WTC11 (cell line): ENCODE data around the gene RDH8. TPM values are rescaled to one million over a fixed set of nuclear protein-coding genes. Genes with fewer than 3 reads are reported as not detected.

Experiments
- ATAC-seq: fragments of 200-7000 bp; cut with Tn5 transposase; 2 replicates; pipeline ENCODE4 v1.10.0; 2021; ENCODE audit warnings: mild to moderate bottlenecking, moderate library complexity
- CTCF ChIA-PET: fragments of 300-600 bp; sonication (Branson Sonifier 250); formaldehyde crosslinking; loops from one replicate; lab custom pipeline; 2021; ENCODE audit warnings: antibody characterized with exemption; lab: Charles Lee
- POLR2A ChIA-PET: fragments of 350-600 bp; sonication (Branson Sonifier 250); formaldehyde crosslinking; loops from one replicate; lab custom pipeline; 2021; ENCODE audit warnings: antibody characterized with exemption; lab: Charles Lee
- DNase-seq: peaks from one replicate; pipeline ENCODE4 v3.0.0; 2021; ENCODE audit warnings: low spot score
- H3K27ac Mint-ChIP-seq: 2 replicates; pipeline ENCODE4 v1.8.0; 2021; ENCODE audit warnings: mixed read lengths
- H3K27me3 Mint-ChIP-seq: 2 replicates; pipeline ENCODE4 v1.8.0; 2021; ENCODE audit warnings: low read depth, mild to moderate bottlenecking, moderate library complexity, mixed read lengths
- H3K36me3 Mint-ChIP-seq: 2 replicates; pipeline ENCODE4 v1.8.0; 2021; ENCODE audit warnings: mixed read lengths
- H3K4me1 Mint-ChIP-seq: 2 replicates; pipeline ENCODE4 v1.8.0; 2022; ENCODE audit warnings: mixed read lengths
- H3K4me3 Mint-ChIP-seq: 2 replicates; pipeline ENCODE4 v1.8.0; 2021; ENCODE audit warnings: mild to moderate bottlenecking, moderate library complexity, mixed read lengths
- H3K9me3 Mint-ChIP-seq: 2 replicates; pipeline ENCODE4 v1.8.0; 2021; ENCODE audit warnings: mixed read lengths
- FOXJ3 ChIP-seq: sonication (generic); formaldehyde crosslinking; IDR thresholded peaks from 2 replicates; pipeline ENCODE4 v1.9.0; 2021; ENCODE audit warnings: missing genetic modification reagents, mild to moderate bottlenecking, borderline replicate concordance
- FOXK1 ChIP-seq: sonication (generic); formaldehyde crosslinking; IDR thresholded peaks from 2 replicates; pipeline ENCODE4 v1.8.0; 2022; ENCODE audit warnings: mild to moderate bottlenecking, moderate library complexity, missing genetic modification reagents
- KAT7 ChIP-seq: sonication (generic); formaldehyde crosslinking; IDR thresholded peaks from 2 replicates; pipeline ENCODE4 v1.8.1; 2023; ENCODE audit warnings: missing genetic modification reagents, mild to moderate bottlenecking, borderline replicate concordance
- NFATC4 ChIP-seq: fragments of 250-450 bp; sonication (Bioruptor Pico); IDR thresholded peaks from 2 replicates; pipeline ENCODE4 v1.9.0; 2021; ENCODE audit warnings: mild to moderate bottlenecking
- NR1H2 ChIP-seq: sonication (generic); formaldehyde crosslinking; IDR thresholded peaks from 2 replicates; pipeline ENCODE4 v1.9.0; 2021; ENCODE audit warnings: mild to moderate bottlenecking, moderate library complexity, missing genetic modification reagents
- ZNF138 ChIP-seq: sonication (generic); formaldehyde crosslinking; conservative IDR thresholded peaks from 2 replicates; pipeline ENCODE4 v1.8.1; 2022; ENCODE audit warnings: mild to moderate bottlenecking, moderate library complexity, missing genetic modification reagents
- ZNF219 ChIP-seq: sonication (generic); formaldehyde crosslinking; IDR thresholded peaks from 2 replicates; pipeline ENCODE4 v1.8.0; 2023; ENCODE audit warnings: missing genetic modification reagents, mild to moderate bottlenecking, borderline replicate concordance
- total RNA-seq: library from RNA; stranded (reverse); gene quantifications from 3 replicates; pipeline ENCODE4 v1.2.3, GENCODE V29; 2021
- TF ChIP-seq, protein P1 (sequence below): sonication (generic); formaldehyde crosslinking; IDR thresholded peaks from 2 replicates; pipeline ENCODE4 v1.8.1; 2023; ENCODE audit warnings: mild to moderate bottlenecking, moderate library complexity, missing genetic modification reagents
- TF ChIP-seq, protein P2 (sequence below): fragments of 250-450 bp; sonication (Bioruptor Pico); IDR thresholded peaks from 2 replicates; pipeline ENCODE4 v1.9.0; 2021; ENCODE audit warnings: moderate library complexity, mild to moderate bottlenecking, inconsistent platforms, borderline replicate concordance
- TF ChIP-seq, protein P3 (sequence below): fragments of 250-450 bp; sonication (Bioruptor Pico); IDR thresholded peaks from 2 replicates; pipeline ENCODE4 v1.9.0; 2021; ENCODE audit warnings: mild to moderate bottlenecking, borderline replicate concordance
- TF ChIP-seq, protein P4 (sequence below): sonication (generic); formaldehyde crosslinking; IDR thresholded peaks from 2 replicates; pipeline ENCODE4 v1.8.0; 2023; ENCODE audit warnings: mild to moderate bottlenecking, missing genetic modification reagents
- TF ChIP-seq, protein P5 (sequence below): sonication (generic); formaldehyde crosslinking; IDR thresholded peaks from 2 replicates; pipeline ENCODE4 v1.8.1; 2023; ENCODE audit warnings: mild to moderate bottlenecking, missing genetic modification reagents
- TF ChIP-seq, protein P6 (sequence below): fragments of 250-450 bp; sonication (Bioruptor Pico); IDR thresholded peaks from 2 replicates; pipeline ENCODE4 v1.9.0; 2021; ENCODE audit warnings: mild to moderate bottlenecking

RDH8 gene
- total RNA-seq, 1 experiment from 2014 or later, result not detected

DNA sequence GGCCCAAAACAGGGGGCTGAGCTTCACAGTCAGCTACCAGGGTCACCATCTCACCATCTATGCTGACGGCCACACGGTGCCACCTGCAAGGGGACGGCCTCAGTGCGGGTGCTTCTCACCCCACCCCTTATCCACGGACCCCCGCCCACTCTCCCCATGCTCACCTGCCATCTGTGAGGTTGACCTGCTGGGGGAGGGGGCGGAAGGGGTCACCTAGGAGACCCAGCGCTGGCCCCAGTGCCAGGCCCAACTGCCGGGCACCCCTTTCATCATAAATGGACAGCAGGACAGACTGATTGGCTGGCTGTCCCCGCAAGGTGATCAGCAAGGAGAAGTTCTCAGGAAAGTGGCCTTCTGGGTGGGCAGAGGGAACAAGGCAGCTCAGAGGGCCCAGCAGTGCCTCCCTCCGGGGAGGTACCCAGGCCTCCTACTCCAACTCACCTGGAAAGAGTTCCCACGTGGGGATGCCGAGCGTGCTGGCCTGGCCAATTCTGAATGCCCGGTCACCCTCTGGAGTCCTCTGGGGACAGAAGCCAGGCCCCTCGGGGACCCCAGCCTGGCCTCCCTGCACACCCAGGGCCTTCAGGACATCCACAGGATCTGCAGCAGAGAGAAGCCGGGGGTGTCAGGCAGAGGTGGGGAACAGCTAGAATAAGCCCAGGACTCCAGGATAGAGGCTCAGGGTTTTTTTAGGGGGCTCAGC lies 7.5 kb upstream of the RDH8 start:
- Mint-ChIP-seq H3K36me3 (no peaks in the 10 kb centered on the region), H3K4me3 (no peak overlapping the region), H3K4me1 (peaks cover 10% of the 10 kb centered on the region), H3K27ac (no peak overlapping the region), H3K9me3 (no peaks in the 10 kb centered on the region), H3K27me3 (peaks cover 39% of the 10 kb centered on the region)
- ChIA-PET POLR2A (no interaction called here), CTCF (interaction anchor here (0.6 kb wide), 2 partner anchors 20 to 22 kb away, joined by 3 read pairs; no protein-coding TSS in a partner anchor)
- no peak for ATAC-seq
- DNase-seq, result no peak
- no peak for TF ChIP-seq FOXJ3 (CRISPR knock-in tag)
- TF ChIP-seq ZNF219 (CRISPR knock-in tag), result no peak
- TF ChIP-seq, protein P1, sequence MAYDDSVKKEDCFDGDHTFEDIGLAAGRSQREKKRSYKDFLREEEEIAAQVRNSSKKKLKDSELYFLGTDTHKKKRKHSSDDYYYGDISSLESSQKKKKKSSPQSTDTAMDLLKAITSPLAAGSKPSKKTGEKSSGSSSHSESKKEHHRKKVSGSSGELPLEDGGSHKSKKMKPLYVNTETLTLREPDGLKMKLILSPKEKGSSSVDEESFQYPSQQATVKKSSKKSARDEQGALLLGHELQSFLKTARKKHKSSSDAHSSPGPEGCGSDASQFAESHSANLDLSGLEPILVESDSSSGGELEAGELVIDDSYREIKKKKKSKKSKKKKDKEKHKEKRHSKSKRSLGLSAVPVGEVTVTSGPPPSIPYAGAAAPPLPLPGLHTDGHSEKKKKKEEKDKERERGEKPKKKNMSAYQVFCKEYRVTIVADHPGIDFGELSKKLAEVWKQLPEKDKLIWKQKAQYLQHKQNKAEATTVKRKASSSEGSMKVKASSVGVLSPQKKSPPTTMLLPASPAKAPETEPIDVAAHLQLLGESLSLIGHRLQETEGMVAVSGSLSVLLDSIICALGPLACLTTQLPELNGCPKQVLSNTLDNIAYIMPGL, result no peak
- no peak for TF ChIP-seq NR1H2 (CRISPR knock-in tag)
- TF ChIP-seq ZNF138 (CRISPR knock-in tag), result no peak
- TF ChIP-seq, protein P2, sequence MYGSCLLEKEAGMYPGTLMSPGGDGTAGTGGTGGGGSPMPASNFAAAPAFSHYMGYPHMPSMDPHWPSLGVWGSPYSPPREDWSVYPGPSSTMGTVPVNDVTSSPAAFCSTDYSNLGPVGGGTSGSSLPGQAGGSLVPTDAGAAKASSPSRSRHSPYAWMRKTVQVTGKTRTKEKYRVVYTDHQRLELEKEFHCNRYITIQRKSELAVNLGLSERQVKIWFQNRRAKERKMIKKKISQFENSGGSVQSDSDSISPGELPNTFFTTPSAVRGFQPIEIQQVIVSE (CRISPR knock-in tag), result no peak
- TF ChIP-seq NFATC4 (CRISPR knock-in tag), result no peak
- TF ChIP-seq, protein P3, sequence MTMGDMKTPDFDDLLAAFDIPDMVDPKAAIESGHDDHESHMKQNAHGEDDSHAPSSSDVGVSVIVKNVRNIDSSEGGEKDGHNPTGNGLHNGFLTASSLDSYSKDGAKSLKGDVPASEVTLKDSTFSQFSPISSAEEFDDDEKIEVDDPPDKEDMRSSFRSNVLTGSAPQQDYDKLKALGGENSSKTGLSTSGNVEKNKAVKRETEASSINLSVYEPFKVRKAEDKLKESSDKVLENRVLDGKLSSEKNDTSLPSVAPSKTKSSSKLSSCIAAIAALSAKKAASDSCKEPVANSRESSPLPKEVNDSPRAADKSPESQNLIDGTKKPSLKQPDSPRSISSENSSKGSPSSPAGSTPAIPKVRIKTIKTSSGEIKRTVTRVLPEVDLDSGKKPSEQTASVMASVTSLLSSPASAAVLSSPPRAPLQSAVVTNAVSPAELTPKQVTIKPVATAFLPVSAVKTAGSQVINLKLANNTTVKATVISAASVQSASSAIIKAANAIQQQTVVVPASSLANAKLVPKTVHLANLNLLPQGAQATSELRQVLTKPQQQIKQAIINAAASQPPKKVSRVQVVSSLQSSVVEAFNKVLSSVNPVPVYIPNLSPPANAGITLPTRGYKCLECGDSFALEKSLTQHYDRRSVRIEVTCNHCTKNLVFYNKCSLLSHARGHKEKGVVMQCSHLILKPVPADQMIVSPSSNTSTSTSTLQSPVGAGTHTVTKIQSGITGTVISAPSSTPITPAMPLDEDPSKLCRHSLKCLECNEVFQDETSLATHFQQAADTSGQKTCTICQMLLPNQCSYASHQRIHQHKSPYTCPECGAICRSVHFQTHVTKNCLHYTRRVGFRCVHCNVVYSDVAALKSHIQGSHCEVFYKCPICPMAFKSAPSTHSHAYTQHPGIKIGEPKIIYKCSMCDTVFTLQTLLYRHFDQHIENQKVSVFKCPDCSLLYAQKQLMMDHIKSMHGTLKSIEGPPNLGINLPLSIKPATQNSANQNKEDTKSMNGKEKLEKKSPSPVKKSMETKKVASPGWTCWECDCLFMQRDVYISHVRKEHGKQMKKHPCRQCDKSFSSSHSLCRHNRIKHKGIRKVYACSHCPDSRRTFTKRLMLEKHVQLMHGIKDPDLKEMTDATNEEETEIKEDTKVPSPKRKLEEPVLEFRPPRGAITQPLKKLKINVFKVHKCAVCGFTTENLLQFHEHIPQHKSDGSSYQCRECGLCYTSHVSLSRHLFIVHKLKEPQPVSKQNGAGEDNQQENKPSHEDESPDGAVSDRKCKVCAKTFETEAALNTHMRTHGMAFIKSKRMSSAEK, result no peak
- no peak for TF ChIP-seq FOXK1
- TF ChIP-seq, protein P4, sequence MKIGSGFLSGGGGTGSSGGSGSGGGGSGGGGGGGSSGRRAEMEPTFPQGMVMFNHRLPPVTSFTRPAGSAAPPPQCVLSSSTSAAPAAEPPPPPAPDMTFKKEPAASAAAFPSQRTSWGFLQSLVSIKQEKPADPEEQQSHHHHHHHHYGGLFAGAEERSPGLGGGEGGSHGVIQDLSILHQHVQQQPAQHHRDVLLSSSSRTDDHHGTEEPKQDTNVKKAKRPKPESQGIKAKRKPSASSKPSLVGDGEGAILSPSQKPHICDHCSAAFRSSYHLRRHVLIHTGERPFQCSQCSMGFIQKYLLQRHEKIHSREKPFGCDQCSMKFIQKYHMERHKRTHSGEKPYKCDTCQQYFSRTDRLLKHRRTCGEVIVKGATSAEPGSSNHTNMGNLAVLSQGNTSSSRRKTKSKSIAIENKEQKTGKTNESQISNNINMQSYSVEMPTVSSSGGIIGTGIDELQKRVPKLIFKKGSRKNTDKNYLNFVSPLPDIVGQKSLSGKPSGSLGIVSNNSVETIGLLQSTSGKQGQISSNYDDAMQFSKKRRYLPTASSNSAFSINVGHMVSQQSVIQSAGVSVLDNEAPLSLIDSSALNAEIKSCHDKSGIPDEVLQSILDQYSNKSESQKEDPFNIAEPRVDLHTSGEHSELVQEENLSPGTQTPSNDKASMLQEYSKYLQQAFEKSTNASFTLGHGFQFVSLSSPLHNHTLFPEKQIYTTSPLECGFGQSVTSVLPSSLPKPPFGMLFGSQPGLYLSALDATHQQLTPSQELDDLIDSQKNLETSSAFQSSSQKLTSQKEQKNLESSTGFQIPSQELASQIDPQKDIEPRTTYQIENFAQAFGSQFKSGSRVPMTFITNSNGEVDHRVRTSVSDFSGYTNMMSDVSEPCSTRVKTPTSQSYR, result no peak
- TF ChIP-seq KAT7 (CRISPR knock-in tag), result no peak
- TF ChIP-seq, protein P5, sequence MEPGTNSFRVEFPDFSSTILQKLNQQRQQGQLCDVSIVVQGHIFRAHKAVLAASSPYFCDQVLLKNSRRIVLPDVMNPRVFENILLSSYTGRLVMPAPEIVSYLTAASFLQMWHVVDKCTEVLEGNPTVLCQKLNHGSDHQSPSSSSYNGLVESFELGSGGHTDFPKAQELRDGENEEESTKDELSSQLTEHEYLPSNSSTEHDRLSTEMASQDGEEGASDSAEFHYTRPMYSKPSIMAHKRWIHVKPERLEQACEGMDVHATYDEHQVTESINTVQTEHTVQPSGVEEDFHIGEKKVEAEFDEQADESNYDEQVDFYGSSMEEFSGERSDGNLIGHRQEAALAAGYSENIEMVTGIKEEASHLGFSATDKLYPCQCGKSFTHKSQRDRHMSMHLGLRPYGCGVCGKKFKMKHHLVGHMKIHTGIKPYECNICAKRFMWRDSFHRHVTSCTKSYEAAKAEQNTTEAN, result no peak
- TF ChIP-seq, protein P6, sequence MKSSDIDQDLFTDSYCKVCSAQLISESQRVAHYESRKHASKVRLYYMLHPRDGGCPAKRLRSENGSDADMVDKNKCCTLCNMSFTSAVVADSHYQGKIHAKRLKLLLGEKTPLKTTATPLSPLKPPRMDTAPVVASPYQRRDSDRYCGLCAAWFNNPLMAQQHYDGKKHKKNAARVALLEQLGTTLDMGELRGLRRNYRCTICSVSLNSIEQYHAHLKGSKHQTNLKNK (CRISPR knock-in tag), result no peak
